Measurements from ENCODE around the gene FAM177B. TPM values are rescaled to one million over a fixed set of nuclear protein-coding genes. Genes with fewer than 3 reads are reported as not detected.
A peak's percentile ranks its signal among the peaks of the same experiment; 100 is the strongest.

FAM177B gene
- total and polyA plus RNA-seq, 2 donors (not counting 1 experiment from before 2014, with no cell fraction given), result not detected

- Histone ChIP-seq H3K4me2 (ENCODE audit: extremely low read depth, insufficient read depth, low read length) (no peak overlapping the region), H3K27ac (ENCODE audit: insufficient read depth, low read length) (no peak overlapping the region), H3K4me1 (ENCODE audit: control insufficient read depth, extremely low read depth, insufficient read depth, low read length) (no peaks in the 10 kb centered on the region), H3K27me3 (ENCODE audit: control insufficient read depth, insufficient read depth, low read length) (no peaks in the 10 kb centered on the region), H4K20me1 (ENCODE audit: control insufficient read depth, extremely low read depth, insufficient read depth, low read length) (no peaks in the 10 kb centered on the region), H3K4me3 (replicated peaks in 1 of 4; ENCODE audit: control extremely low read depth in 1 of 4, insufficient read depth in 1 of 4, low read depth in 3 of 4, low read length in 4 of 4) (no peak overlapping the region), H3K36me3 (ENCODE audit: control insufficient read depth, insufficient read depth, low read length) (no peaks in the 10 kb centered on the region), H3K9me3 (ENCODE audit: control insufficient read depth, insufficient read depth, low read depth, low read length) (no peaks in the 10 kb centered on the region), H3K79me2 (ENCODE audit: control insufficient read depth, insufficient read depth, low read length) (no peaks in the 10 kb centered on the region), H3K9ac (ENCODE audit: insufficient read depth, low read length) (no peak overlapping the region), H2AFZ (ENCODE audit: low read length) (no peak overlapping the region)
- TF ChIP-seq CTCF (conservative IDR thresholded peaks at IDR 0.05 in 1 of 2, IDR thresholded peaks at IDR 0.05 in 1 of 2; ENCODE audit: low read depth in 1 of 2, low read length in 2 of 2) (no peak), EZH2 (IDR thresholded peaks at IDR 0.05; ENCODE audit: low read length, missing control alignments) (no peak)
- DNase-seq (ENCODE audit: low read depth in 2 of 2), result peak in 1 of 2 donors; percentile 38
Measured at GRCh38 chr1:222787729-222788128, 50.7 kb downstream of the FAM177B start.

GRCh38 chr1:222788402-222789156 lies 51.6 kb downstream of the FAM177B start:
- DNase-seq (ENCODE audit: low read depth in 2 of 2), result no peak
- H3K4me1 ChIP-seq (ENCODE audit: control insufficient read depth, extremely low read depth, insufficient read depth, low read length), result no peaks in the 10 kb centered on the region
- no peaks in the 10 kb centered on the region for H4K20me1 ChIP-seq (ENCODE audit: control insufficient read depth, extremely low read depth, insufficient read depth, low read length)
- no peaks in the 10 kb centered on the region for H3K9me3 ChIP-seq (ENCODE audit: control insufficient read depth, insufficient read depth, low read depth, low read length)
- no peaks in the 10 kb centered on the region for H3K36me3 ChIP-seq (ENCODE audit: control insufficient read depth, insufficient read depth, low read length)
- H3K79me2 ChIP-seq (ENCODE audit: control insufficient read depth, insufficient read depth, low read length), result no peaks in the 10 kb centered on the region
- no peaks in the 10 kb centered on the region for H3K27me3 ChIP-seq (ENCODE audit: control insufficient read depth, insufficient read depth, low read length)
- no peak overlapping the region for H3K4me3 ChIP-seq (replicated peaks in 1 of 4; ENCODE audit: control extremely low read depth in 1 of 4, insufficient read depth in 1 of 4, low read depth in 3 of 4, low read length in 4 of 4)
- no peak overlapping the region for H2AFZ ChIP-seq (ENCODE audit: low read length)
- H3K9ac ChIP-seq (ENCODE audit: insufficient read depth, low read length), result no peak overlapping the region
- no peak for TF ChIP-seq CTCF (conservative IDR thresholded peaks at IDR 0.05 in 1 of 2, IDR thresholded peaks at IDR 0.05 in 1 of 2; ENCODE audit: low read depth in 1 of 2, low read length in 2 of 2)
- TF ChIP-seq EZH2 (IDR thresholded peaks at IDR 0.05; ENCODE audit: low read length, missing control alignments), result no peak
- no peak overlapping the region for H3K27ac ChIP-seq (ENCODE audit: insufficient read depth, low read length)
- no peak overlapping the region for H3K4me2 ChIP-seq (ENCODE audit: extremely low read depth, insufficient read depth, low read length)

GRCh38 chr1:222790115-222790514 lies 53.1 kb downstream of the FAM177B start:
- Histone ChIP-seq H3K27ac (ENCODE audit: insufficient read depth, low read length) (no peak overlapping the region), H3K27me3 (ENCODE audit: control insufficient read depth, insufficient read depth, low read length) (no peaks in the 10 kb centered on the region), H3K79me2 (ENCODE audit: control insufficient read depth, insufficient read depth, low read length) (no peaks in the 10 kb centered on the region), H3K4me1 (ENCODE audit: control insufficient read depth, extremely low read depth, insufficient read depth, low read length) (no peaks in the 10 kb centered on the region), H3K9ac (ENCODE audit: insufficient read depth, low read length) (no peak overlapping the region), H3K4me2 (ENCODE audit: extremely low read depth, insufficient read depth, low read length) (no peak overlapping the region), H2AFZ (ENCODE audit: low read length) (no peak overlapping the region), H3K9me3 (ENCODE audit: control insufficient read depth, insufficient read depth, low read depth, low read length) (no peaks in the 10 kb centered on the region), H4K20me1 (ENCODE audit: control insufficient read depth, extremely low read depth, insufficient read depth, low read length) (no peaks in the 10 kb centered on the region), H3K4me3 (replicated peaks in 1 of 4; ENCODE audit: control extremely low read depth in 1 of 4, insufficient read depth in 1 of 4, low read depth in 3 of 4, low read length in 4 of 4) (no peak overlapping the region), H3K36me3 (ENCODE audit: control insufficient read depth, insufficient read depth, low read length) (no peaks in the 10 kb centered on the region)
- TF ChIP-seq CTCF (conservative IDR thresholded peaks at IDR 0.05 in 1 of 2, IDR thresholded peaks at IDR 0.05 in 1 of 2; ENCODE audit: low read depth in 1 of 2, low read length in 2 of 2), result no peak
- DNase-seq (ENCODE audit: low read depth in 2 of 2), result no peak

All from fibroblast of lung (primary cell).